Naive thymus-derived CD4-positive, alpha-beta T cell (primary cell): ENCODE results near the gene XK. TPM values are rescaled to one million over a fixed set of nuclear protein-coding genes. Genes with fewer than 3 reads are reported as not detected.
"Not testable (repeated sequence)": the region's sequence is repeated elsewhere in the genome, so short reads cannot be mapped to it uniquely, and the experiment has no call there.

Experiments
- ATAC-seq: fragments of 150-1000 bp; cut with Tn5 transposase; 2 replicates; pipeline ENCODE4 v1.10.0; 2021; ENCODE audit warnings: mild to moderate bottlenecking, moderate library complexity
- CTCF ChIA-PET: fragments of 350-600 bp; sonication (Branson Sonifier 250); formaldehyde crosslinking; loops from one replicate; lab custom pipeline; 2021; ENCODE audit warnings: antibody characterized with exemption; lab: Charles Lee
- POLR2A ChIA-PET: fragments of 350-600 bp; sonication (Branson Sonifier 250); formaldehyde crosslinking; loops from one replicate; lab custom pipeline; 2021; ENCODE audit warnings: antibody characterized with exemption, inconsistent platforms; lab: Charles Lee
- DNase-seq, 9 donors: peaks; one replicate each; pipeline versions ENCODE4 v3.0.0 to v3.0.0-alpha.2; 2020 to 2022; ENCODE audit warnings: mixed read lengths in 1 of 9
- H3K27ac ChIP-seq: one replicate; pipeline ENCODE4 v1.7.0; 2013; ENCODE audit warnings: mild to moderate bottlenecking, low read depth, low read length, moderate library complexity
- H3K27me3 ChIP-seq, 2 donors: one replicate each; pipeline ENCODE4 v1.7.0; 2013; ENCODE audit warnings: low read length in 2 of 2, mild to moderate bottlenecking in 2 of 2, moderate library complexity in 2 of 2; ENCODE audit not compliant: control insufficient read depth in 2 of 2, insufficient read depth in 2 of 2
- H3K36me3 ChIP-seq, 3 experiments: 1 replicate in 2 of 3; 2 replicates in 1 of 3; pipeline ENCODE4 v1.7.0; 2013; ENCODE audit warnings: low read length in 3 of 3, mild to moderate bottlenecking in 3 of 3, moderate library complexity in 1 of 3; ENCODE audit not compliant: insufficient read depth in 3 of 3, control insufficient read depth in 2 of 3
- H3K4me1 ChIP-seq, 2 donors: one replicate each; pipeline ENCODE4 v1.7.0; 2013; ENCODE audit warnings: low read length in 2 of 2, mild to moderate bottlenecking in 2 of 2, moderate library complexity in 1 of 2; ENCODE audit not compliant: control insufficient read depth in 2 of 2, insufficient read depth in 2 of 2
- H3K4me3 ChIP-seq: 2 replicates; pipeline ENCODE4 v1.7.0; 2013; ENCODE audit warnings: mild to moderate bottlenecking, low read length
- H3K9me3 ChIP-seq, 3 experiments: 1 replicate in 2 of 3; 2 replicates in 1 of 3; pipeline ENCODE4 v1.7.0; 2013; ENCODE audit warnings: low read length in 3 of 3; ENCODE audit not compliant: control insufficient read depth in 2 of 3
- H3K27ac Mint-ChIP-seq, 9 donors: one replicate each; pipeline ENCODE4 v1.8.0; 2020 to 2022; ENCODE audit warnings: mixed read lengths in 9 of 9, mild to moderate bottlenecking in 8 of 9, moderate library complexity in 5 of 9, inconsistent platforms in 2 of 9
- H3K27me3 Mint-ChIP-seq, 5 donors: one replicate each; pipeline ENCODE4 v1.8.0; 2021 to 2022; ENCODE audit warnings: mixed read lengths in 5 of 5, mild to moderate bottlenecking in 1 of 5
- H3K36me3 Mint-ChIP-seq, 5 donors: one replicate each; pipeline ENCODE4 v1.8.0; 2020 to 2022; ENCODE audit warnings: mixed read lengths in 5 of 5, mild to moderate bottlenecking in 3 of 5, inconsistent platforms in 1 of 5
- H3K4me1 Mint-ChIP-seq, 7 donors: one replicate each; pipeline ENCODE4 v1.8.0; 2020 to 2022; ENCODE audit warnings: mixed read lengths in 7 of 7, mild to moderate bottlenecking in 3 of 7, inconsistent platforms in 1 of 7
- H3K4me3 Mint-ChIP-seq, 10 donors: one replicate each; pipeline ENCODE4 v1.8.0; 2020 to 2022; ENCODE audit warnings: mild to moderate bottlenecking in 10 of 10, mixed read lengths in 10 of 10, moderate library complexity in 6 of 10, inconsistent platforms in 2 of 10
- H3K9me3 Mint-ChIP-seq, 11 donors: one replicate each; pipeline ENCODE4 v1.8.0; 2020 to 2022; ENCODE audit warnings: mixed read lengths in 11 of 11, mild to moderate bottlenecking in 4 of 11, inconsistent platforms in 1 of 11, moderate library complexity in 1 of 11
- intact Hi-C, 2 donors: fragments of 100-400 bp; cut with micrococcal nuclease; formaldehyde crosslinking; loops; one replicate each; pipeline ENCODE4 v1.15.1; 2023
- polyA plus RNA-seq, 2 donors: library from polyadenylated mRNA; unstranded; fragments of 300-500 nt; fragmentation: Illumina TruSeq; gene quantifications; one replicate each; pipeline ENCODE4 v1.2.3, GENCODE V29; 2021
- total RNA-seq, 6 experiments: library from RNA in 5 of 6; stranded (reverse) in 5 of 6; gene quantifications; 1 replicate in 5 of 6; 2 replicates in 1 of 6; pipeline ENCODE4 v1.2.3 and lab custom pipeline; 2021 to 2026

XK gene
- total and polyA plus RNA-seq, 7 experiments from 2014 or later: 0.07 to 0.19 (median 0.17) TPM; not detected in 4

- ChIA-PET POLR2A (no interaction called here), CTCF (no interaction called here)
- no peak overlapping the region for H3K27ac Mint-ChIP-seq
- peaks cover 0 to 6% (median 0%) of the 10 kb centered on the region in 5 donors for H3K36me3 Mint-ChIP-seq
- no peak overlapping the region for H3K27ac ChIP-seq
- H3K27me3 Mint-ChIP-seq: no peaks in the 10 kb centered on the region
- no peak overlapping the region for H3K4me3 Mint-ChIP-seq
- no peak for ATAC-seq
- no peaks in the 10 kb centered on the region for H3K9me3 ChIP-seq
- H3K36me3 ChIP-seq: no peaks in the 10 kb centered on the region
- H3K9me3 Mint-ChIP-seq: peaks cover 0 to 2% (median 0%) of the 10 kb centered on the region in 11 donors
- no peak for DNase-seq
- intact Hi-C loops: no loop called here
- peaks cover 0 to 7% of the 10 kb centered on the region in 2 donors for H3K4me1 ChIP-seq
- no peaks in the 10 kb centered on the region for H3K27me3 ChIP-seq
- peaks cover 5 to 21% (median 10%) of the 10 kb centered on the region in 7 donors for H3K4me1 Mint-ChIP-seq
- H3K4me3 ChIP-seq: no peak overlapping the region
Observed at GRCh38 chrX:37767430-37767829, 81.8 kb downstream of the XK start.

- H3K27me3 Mint-ChIP-seq, ATAC-seq, H3K27me3 ChIP-seq, H3K27ac Mint-ChIP-seq, H3K4me1 Mint-ChIP-seq, H3K9me3 ChIP-seq, intact Hi-C loops, H3K36me3 ChIP-seq, H3K4me3 ChIP-seq, H3K9me3 Mint-ChIP-seq, CTCF ChIA-PET, H3K4me3 Mint-ChIP-seq, H3K27ac ChIP-seq, H3K36me3 Mint-ChIP-seq, DNase-seq, POLR2A ChIA-PET, H3K4me1 ChIP-seq: not testable (repeated sequence)
Observed at GRCh38 chrX:37768866-37769265, 83.3 kb downstream of the XK start.

DNA sequence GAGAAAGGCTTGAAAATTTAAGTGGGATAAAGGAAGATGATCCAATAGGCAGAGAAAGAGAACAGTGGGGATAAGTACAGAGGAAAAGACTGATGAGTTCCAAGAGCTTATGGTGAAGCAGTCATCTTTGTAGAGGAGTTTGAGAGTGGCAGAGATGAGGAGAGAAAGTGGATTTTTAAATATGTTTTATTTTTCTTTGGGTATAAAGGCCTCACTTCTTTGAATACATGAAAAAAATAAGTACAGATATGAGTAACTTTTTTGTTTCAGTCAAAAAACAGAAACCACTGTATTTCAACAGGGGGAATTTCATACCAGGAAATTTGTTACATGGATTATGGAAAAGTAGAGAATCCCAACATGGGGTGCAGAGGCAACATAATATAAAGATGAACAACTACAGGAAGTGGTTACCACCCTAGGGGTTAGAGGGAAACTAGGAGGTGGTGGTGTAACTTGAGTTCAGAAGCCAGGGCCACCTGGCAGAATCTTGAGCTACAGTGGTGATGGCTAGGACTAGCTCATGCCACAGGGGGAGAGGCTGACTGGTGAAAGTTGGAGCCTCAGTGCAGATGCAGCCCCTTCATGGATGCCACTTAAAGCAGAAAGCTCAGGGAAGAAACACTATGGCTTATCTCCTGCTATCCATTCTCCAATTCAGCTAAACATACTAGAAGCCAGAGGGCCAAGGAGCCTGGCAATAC lies 90.8 kb downstream of the XK start:
- no peaks in the 10 kb centered on the region for H3K9me3 ChIP-seq
- H3K9me3 Mint-ChIP-seq: no peaks in the 10 kb centered on the region
- no peak overlapping the region for H3K4me3 ChIP-seq
- DNase-seq (no peak), ATAC-seq (peak; percentile 45)
- no peak overlapping the region for H3K27ac ChIP-seq
- H3K27me3 ChIP-seq: no peaks in the 10 kb centered on the region
- ChIA-PET POLR2A (interaction anchor here (1.3 kb wide), 1 partner anchor 11 kb away, joined by 7 read pairs; no protein-coding TSS in a partner anchor), CTCF (no interaction called here)
- peak overlapping the region in 9 of 10 donors; percentile 26 to 67 (median 59) for H3K4me3 Mint-ChIP-seq
- intact Hi-C loops: loop anchor here (1.0 to 5.0 kb wide), 2 partner anchors 21 to 46 kb away; no protein-coding TSS in a partner anchor
- no peaks in the 10 kb centered on the region for H3K36me3 ChIP-seq
- peaks cover 12 to 20% of the 10 kb centered on the region in 2 donors for H3K4me1 ChIP-seq
- H3K4me1 Mint-ChIP-seq: peaks cover 7 to 26% (median 24%) of the 10 kb centered on the region in 7 donors
- H3K36me3 Mint-ChIP-seq: peaks cover 0 to 4% (median 0%) of the 10 kb centered on the region in 5 donors
- peak overlapping the region; percentile 30 to 89 (median 70) for H3K27ac Mint-ChIP-seq
- no peaks in the 10 kb centered on the region for H3K27me3 Mint-ChIP-seq

DNA sequence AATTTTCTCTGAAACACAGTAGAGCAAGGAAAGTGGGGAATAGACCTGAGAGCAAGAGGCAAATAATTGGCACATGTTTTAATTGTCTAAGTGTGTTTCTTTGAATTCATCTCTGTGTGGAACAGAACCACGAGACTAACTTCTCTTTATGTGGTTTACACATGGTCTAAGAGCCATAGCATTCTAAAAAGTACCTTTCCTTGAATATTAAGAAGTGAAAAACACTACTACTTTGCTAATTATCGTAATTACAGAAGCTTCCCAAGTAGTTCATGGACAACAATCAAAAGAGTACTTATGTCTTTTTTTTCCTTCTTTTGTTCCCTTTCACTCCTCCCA lies 91.4 kb downstream of the XK start:
- no peaks in the 10 kb centered on the region for H3K27me3 Mint-ChIP-seq
- Histone ChIP-seq H3K4me3 (no peak overlapping the region), H3K27me3 (no peaks in the 10 kb centered on the region), H3K9me3 (no peaks in the 10 kb centered on the region), H3K4me1 (peaks cover 12 to 20% of the 10 kb centered on the region in 2 donors), H3K27ac (no peak overlapping the region), H3K36me3 (no peaks in the 10 kb centered on the region)
- DNase-seq (no peak), ATAC-seq (peak; percentile 50)
- H3K4me1 Mint-ChIP-seq: peaks cover 7 to 26% (median 24%) of the 10 kb centered on the region in 7 donors
- intact Hi-C loops: loop anchor here (1.0 to 5.0 kb wide), 2 partner anchors 22 to 45 kb away; no protein-coding TSS in a partner anchor
- peak overlapping the region; percentile 34 to 89 (median 71) for H3K27ac Mint-ChIP-seq
- H3K4me3 Mint-ChIP-seq: peak overlapping the region in 9 of 10 donors; percentile 37 to 67 (median 59)
- CTCF ChIA-PET: no interaction called here
- POLR2A ChIA-PET: interaction anchor here (1.3 kb wide), 1 partner anchor 10 kb away, joined by 7 read pairs; no protein-coding TSS in a partner anchor
- no peaks in the 10 kb centered on the region for H3K9me3 Mint-ChIP-seq
- peaks cover 0 to 3% (median 0%) of the 10 kb centered on the region in 5 donors for H3K36me3 Mint-ChIP-seq

DNA sequence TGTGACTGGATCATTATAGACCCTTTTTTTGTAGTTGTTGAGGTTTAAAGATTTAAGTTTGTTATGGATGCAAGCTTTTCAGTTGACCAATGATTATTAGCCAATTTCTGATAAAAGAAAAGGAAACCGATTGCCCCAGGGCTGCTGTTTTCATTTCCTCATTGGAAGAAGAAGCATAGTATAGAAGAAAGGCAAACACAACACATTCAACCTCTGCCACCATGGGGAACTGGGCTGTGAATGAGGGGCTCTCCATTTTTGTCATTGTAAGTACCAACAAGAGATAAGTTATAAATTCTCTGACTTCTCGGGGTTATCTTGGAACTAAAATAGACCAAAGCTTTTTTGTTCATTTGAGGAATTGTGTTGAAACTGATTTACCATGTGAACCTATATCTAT lies 94.3 kb downstream of the XK start, which contains the start of gene CYBB:
Gene CYBB, plus strand, starts transcription at position 203 of the 400 bp plus-strand sequence. Its CDS starts 19 bp downstream, at position 222.
- H3K27me3 Mint-ChIP-seq: no peaks in the 10 kb centered on the region
- ATAC-seq (no peak), DNase-seq (no peak)
- H3K9me3 ChIP-seq: no peaks in the 10 kb centered on the region
- ChIA-PET POLR2A (no interaction called here), CTCF (no interaction called here)
- H3K36me3 Mint-ChIP-seq: peaks cover 0 to 4% (median 0%) of the 10 kb centered on the region in 5 donors
- H3K9me3 Mint-ChIP-seq: peaks cover 0 to 5% (median 0%) of the 10 kb centered on the region in 11 donors
- no peak within 1 kb of the TSS for H3K27ac Mint-ChIP-seq
- intact Hi-C loops: loop anchor here in 1 of 2 donors (5.0 kb wide), 1 partner anchor 42 kb away; no protein-coding TSS in a partner anchor
- H3K36me3 ChIP-seq: no peaks in the 10 kb centered on the region
- peaks cover 12 to 20% of the 10 kb centered on the region in 2 donors for H3K4me1 ChIP-seq
- H3K4me1 Mint-ChIP-seq: peaks cover 11 to 36% (median 26%) of the 10 kb centered on the region in 7 donors
- no peak within 1 kb of the TSS for H3K27ac ChIP-seq
- H3K4me3 Mint-ChIP-seq: no peak within 1 kb of the TSS
- no peaks in the 10 kb centered on the region for H3K27me3 ChIP-seq
- no peak within 1 kb of the TSS for H3K4me3 ChIP-seq

- peaks cover 0 to 4% (median 0%) of the 10 kb centered on the region in 5 donors for H3K36me3 Mint-ChIP-seq
- H3K36me3 ChIP-seq: no peaks in the 10 kb centered on the region
- H3K4me3 ChIP-seq: no peak overlapping the region
- no peak overlapping the region for H3K27ac ChIP-seq
- H3K4me3 Mint-ChIP-seq: no peak overlapping the region
- DNase-seq: no peak
- ATAC-seq: no peak
- ChIA-PET POLR2A (no interaction called here), CTCF (no interaction called here)
- H3K9me3 Mint-ChIP-seq: peaks cover 0 to 5% (median 0%) of the 10 kb centered on the region in 11 donors
- H3K27me3 ChIP-seq: no peaks in the 10 kb centered on the region
- peaks cover 11 to 39% (median 25%) of the 10 kb centered on the region in 7 donors for H3K4me1 Mint-ChIP-seq
- no peak overlapping the region for H3K27ac Mint-ChIP-seq
- intact Hi-C loops: no loop called here
- H3K9me3 ChIP-seq: no peaks in the 10 kb centered on the region
- H3K27me3 Mint-ChIP-seq: no peaks in the 10 kb centered on the region
- H3K4me1 ChIP-seq: peaks cover 11 to 16% of the 10 kb centered on the region in 2 donors
Observed at GRCh38 chrX:37781081-37781480, 95.5 kb downstream of the XK start.
